Kidney capillary endothelial cell (primary cell): ENCODE results near the gene ASIC2.
A peak's percentile ranks its signal among the peaks of the same experiment; 100 is the strongest.

Source experiments
- DNase-seq: peaks from one replicate; pipeline ENCODE4 v3.0.0-alpha.2; 2018; ENCODE audit warnings: low spot score

Gene ASIC2

DNA sequence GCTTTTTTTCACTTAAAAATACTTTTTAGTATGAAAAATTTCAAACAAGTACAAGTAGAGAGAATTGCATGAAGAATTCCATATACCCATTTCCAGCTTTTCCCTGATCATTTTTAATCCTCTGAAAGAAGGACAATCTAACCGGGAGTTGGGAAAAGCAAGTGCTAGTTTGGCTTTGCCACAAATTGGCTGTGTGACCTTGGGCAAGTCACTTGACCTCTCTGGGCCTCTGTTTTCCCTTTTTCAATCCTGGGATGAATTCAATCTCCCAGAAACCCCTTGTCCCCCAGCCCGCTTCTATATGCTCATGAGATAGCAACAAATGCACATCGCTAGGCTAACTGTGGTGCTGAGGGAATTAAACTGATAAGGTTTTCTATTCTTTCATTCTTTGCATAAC is 49.4 kb downstream of the ASIC2 start:
- no peak for DNase-seq

DNA sequence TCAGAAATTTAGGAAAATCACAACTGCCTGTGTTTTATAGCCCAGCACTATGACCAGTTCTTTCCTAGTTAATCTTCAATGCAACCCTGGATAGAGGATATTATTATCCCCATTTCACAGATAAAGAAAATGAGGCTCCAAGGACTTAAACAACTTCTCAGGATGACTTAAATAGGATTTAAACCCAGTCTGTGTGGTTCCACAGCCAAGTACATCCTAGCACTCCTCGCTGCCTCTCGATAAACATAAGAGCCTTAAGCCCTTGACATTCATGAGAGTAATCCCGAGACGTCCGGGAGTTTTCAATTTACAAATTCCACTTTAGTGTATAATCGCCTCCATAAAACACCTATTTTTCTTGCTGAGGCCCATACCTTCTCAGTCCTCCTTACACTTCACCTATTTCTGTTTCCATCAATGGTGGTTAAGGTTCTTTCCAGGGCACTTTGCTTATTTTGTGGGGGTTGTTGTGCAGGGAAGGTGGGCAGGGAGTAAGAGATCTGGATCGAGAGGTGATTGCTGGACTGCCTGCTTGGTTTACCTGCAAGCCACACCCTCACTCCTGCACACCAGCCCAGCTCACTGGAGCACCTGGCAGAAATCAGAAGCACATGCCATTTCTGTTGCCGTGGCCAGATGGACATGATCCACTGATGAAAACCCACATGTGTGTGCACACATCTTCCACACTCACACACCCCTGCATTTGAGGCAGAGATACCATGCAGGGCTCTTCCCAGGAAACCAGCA is 50.5 kb downstream of the ASIC2 start:
- DNase-seq = no peak

DNA sequence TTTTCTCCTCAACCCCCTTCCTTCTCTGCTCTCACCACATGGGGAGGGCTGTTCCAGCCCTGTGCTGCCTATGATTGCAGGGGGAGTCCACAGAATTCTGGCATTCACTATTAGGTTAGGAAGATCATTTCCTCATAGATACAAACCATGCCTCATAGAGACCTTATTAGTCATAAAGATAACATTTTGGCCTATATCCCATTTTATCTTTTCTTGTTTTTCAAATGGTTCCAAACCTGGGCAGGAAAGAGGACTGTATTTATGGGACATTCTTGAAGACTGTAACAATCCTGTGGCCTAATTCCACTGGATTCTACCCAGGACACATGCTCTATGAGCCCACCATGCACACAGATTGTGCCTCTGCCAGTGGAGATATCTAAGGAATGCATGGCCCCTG is 51.7 kb downstream of the ASIC2 start:
- DNase-seq = no peak

DNA sequence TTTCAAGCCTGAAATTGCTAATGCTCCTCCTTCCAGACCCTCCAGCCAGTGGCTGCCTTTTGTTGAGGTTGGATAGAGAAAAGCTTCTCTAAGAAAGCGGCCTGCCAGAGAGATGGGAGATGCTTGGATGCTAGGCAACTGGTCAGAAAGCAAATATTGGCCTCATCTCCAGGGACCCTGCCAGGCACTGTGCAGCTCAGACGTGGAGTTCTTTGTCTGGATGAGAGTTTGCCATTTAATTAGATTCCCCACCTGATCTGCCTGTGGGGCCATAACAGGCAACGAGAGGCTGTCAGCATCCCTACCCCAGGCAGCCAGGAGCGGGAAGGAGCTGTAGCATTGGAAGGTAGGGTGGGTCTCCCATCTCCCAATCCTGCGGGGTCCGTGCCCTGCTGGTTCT is 52.7 kb downstream of the ASIC2 start:
- DNase-seq = no peak

DNA sequence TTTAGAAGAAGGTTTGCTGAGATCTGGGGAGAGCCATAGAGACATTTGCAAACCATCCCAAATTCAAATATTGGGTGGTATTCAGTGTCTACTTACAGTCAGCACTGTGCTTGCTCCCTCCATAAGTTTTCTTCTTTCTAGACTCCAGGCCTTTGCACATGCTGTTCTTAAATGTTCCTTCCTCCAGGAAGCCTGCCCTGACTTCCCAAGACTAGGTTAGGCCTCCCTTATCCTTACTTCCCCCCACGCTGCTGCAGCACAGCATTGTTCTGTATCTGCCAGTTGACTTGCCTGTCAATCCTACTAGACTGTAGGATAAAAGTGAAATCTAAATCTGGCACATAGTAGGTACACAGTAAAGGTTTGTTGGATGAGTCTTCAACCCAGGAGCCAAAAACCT is 53.4 kb downstream of the ASIC2 start:
- no peak for DNase-seq

DNA sequence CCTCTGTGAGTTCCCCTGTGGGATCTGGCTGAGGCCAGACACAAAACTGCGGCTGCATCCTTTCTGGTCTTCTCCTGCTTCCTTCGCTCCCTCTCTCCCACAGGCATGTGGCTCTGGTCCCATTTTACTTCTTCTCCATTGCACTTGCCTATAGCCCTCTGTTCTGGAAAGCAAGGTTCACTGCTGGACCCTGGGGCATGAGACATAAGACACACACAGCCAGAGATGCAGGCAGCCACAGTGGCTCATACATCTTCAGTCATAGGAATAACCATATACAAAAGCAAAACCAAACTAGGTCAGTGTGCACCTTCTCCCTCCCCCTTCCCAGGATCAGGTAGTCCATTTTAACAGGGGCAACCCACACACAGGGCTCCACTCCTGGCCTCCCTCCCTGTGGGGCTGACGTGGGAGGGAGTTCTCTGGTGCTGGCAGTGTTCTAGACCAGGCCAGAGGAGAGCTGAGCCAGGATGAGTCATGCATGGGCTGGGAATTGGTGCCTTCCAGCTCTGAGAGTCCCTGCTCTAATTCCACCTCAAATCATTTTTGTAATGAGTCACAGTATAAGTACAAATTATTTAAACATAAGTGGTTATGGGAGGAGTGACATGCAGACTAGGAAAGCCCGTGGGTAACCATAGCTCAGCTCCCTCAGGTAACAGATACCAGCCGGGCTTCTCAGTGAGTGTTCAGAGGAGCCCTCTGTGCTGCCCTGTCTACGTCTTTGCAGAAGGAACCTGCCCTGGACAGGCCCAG is 58.0 kb downstream of the ASIC2 start:
- peak; percentile 25 for DNase-seq

DNA sequence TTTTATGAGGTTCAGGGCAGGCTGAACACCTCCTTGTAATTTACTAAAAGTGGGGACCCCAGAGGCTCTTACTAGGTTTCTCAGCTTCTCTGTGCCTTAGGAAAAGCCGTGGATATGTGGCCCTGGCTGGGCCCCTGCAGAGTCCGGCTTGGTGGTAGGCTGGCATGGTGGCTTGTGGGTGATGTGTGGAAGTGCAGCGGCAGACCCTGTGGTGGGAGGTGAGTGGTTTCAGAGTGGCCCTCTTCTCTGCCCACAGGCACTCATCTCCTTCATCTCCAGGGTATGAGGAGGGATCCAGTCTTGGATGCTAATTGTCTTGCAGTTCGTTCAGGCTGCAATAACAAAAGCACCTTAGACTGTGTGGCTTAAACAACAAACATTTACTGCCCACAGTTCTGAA is 58.9 kb downstream of the ASIC2 start:
- DNase-seq = no peak

DNA sequence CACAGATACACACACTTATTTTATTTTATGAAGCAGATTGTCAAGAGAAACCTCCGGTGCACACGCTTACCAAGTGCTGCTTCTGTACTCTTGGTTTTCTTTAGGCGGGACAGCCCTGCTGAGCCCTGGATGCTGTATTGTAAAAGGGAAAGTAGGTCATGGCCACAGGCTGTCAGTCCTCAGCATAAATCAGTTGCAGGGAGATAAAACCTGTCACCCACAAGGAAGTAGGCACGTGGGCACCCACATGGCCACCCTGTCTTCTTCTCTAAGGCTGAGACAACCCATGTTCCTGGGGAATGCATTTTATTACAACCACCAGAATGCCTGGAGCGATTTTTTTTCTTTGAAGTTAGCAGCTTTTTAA is 59.3 kb downstream of the ASIC2 start:
- DNase-seq = no peak

DNA sequence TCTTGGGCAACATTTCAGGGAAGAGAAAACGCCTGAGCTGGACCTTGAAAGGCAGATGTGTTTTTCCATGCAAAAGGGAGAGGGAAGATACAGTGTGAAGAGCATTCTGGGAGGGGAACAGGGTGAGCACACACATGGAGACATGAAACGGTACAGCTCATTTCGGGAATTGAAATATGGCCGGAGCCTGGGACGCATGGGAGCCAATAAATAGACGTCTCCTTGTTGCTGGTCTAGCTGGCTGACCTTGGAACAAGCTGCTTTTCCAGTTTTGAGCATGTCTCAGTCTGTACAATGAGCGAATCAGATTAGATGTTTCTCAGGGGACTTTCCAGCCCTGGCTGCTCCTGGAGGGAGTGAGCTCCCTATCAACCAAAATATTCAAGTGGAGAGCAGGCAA is 63.6 kb downstream of the ASIC2 start:
- DNase-seq = no peak

DNA sequence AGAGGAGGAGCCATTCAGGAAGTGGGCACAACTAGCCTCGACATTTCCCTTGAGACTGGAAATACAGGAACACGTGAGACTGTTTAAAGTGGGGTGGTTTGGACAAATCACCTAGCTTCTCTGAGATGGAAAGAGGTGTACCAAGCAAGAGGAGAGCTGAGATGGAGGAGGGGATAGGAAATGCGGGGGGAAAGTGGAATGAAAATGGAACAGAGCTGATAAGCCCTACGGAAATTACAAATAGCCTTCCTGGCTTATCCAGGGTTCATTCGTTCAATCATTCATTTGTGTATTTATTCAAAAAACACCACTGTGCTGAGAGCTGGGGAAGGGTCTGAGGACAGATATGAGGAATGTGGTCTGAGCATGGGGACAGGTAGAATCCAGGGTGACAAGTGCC is 64.1 kb downstream of the ASIC2 start:
- DNase-seq = no peak

DNA sequence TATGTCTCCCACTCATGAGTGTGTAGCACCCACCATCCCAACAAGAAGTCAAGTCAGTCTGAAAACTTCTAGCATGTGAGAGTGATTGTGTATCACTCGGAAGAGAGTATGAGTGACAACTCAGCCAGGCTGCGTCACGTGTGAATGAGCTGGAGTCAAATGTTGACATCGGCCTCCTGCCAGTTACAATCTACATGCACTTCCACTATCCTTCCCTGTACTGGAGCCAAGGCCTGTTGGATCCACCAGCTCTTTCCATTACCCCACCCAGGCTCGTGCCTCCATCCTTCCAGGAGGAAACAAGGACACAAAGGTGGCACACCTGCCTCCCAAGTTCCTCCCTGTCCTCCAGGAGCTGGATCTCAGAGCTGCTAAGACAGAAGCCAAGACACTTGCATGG is 64.5 kb downstream of the ASIC2 start:
- DNase-seq = no peak

DNA sequence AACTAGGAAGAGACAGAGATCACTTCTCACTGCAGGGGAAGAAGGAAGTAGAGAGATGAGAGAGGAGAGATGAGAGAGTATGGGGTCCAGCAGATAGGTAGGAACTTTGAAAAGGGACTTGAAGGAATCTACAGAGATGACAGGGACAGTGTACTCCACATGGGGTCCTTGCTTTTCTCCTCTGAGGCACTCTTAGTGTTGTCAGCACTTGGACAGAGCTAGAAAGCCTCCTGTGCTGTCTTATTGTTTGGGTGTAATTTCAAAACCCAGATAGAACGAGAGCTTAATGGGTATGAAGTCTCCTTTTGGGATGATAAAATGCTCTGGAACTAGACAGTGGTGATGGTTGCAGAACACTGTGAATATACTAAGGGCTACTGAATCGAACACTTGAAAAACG is 65.2 kb downstream of the ASIC2 start:
- DNase-seq = no peak

DNA sequence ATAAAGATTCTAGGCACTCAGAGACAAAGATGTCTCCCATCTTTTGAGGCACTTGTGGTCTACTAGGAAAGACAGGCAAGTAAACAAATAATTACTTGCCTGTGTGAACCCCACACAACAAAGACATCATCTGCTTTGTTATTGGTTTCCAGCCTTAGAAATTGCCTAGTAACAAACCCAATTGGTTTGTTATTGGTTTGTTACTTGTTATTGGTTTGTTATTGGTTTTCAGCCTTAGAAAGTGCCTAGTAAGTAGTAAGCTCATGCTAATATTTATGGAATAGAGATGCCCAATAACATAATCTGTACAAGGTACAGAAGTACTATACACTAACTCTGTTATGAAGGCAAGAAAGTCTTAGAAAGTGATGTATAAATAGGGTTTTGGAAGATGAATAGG is 67.1 kb downstream of the ASIC2 start:
- DNase-seq = no peak

DNA sequence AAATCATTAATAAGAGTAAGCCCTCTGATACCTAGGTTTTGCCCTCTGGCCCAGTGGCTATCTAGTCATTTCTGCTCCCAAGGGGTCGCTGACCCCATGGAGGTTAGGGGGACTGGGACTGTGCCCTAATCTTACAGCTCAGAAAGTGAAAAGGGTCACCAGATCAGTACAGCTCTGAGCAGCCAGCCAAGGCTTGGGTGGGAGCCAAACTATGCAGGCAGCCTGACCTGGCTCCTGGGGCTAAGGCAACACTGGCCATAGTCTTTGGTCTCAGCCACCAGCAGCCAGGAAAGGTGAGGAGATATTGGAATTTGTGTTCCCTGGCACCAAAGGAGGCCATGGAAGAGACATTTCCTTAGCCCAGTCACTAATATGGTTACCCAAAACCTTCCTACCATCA is 67.6 kb downstream of the ASIC2 start:
- no peak for DNase-seq

DNA sequence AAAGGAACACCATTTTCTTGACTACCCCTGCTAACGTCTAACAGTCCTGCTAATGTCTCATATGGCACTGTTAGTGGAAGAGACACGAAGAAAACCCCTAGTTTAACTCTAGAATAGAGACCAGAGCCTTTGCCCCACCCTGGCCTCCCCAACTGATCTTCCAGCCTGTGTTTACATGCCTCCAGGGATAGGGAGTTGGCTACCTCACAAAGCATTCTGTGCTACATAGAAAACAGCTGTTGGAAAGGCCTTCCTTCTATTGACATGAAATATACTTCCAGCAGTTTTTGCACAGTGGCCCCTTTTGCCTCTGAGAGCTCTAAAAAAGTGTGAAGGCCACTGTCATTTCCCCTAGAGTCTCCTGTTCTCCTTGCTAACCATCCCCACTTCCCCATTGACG is 73.1 kb downstream of the ASIC2 start:
- DNase-seq = no peak

DNA sequence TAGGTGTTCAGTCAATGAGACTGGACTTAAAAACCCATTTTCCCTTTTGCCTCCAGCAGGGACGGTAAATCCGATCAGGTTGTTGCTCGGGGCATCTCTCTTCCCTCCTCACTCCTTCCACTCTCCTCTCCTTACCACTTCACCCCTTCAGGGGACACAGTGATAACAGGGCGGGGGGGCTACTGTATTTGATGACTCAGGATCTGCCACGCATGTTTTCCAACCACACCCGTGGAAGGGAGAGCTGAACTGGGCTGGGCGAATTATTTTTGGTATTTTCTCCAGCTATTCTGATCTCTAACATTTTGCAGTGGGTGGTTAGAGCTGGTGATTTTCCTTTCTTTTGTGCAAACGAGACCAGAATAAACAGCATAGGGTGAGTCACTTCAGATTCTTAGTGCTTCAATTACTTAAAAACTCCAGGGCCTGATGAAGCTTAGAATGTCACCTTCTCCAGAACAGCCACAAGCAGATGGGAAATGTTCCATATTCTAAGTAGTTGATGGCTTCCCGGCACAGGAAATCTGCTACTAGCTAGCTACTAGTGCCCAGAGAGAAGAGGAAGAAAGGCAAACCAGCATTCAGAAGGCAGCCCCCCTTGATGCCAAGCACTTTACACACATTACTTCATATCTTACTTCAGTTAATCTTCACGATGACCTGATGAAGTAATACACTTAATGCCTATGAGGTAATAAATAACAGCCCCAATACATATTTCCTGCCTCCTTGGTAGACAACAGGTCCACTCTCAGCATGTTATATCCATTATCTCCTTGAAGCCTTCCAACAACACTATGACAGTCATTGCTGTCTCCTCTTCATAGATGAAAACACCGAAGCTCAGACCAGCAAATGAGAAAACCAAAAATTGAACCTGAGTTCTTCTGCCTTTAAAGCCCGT is 74.1 kb downstream of the ASIC2 start:
- no peak for DNase-seq

DNA sequence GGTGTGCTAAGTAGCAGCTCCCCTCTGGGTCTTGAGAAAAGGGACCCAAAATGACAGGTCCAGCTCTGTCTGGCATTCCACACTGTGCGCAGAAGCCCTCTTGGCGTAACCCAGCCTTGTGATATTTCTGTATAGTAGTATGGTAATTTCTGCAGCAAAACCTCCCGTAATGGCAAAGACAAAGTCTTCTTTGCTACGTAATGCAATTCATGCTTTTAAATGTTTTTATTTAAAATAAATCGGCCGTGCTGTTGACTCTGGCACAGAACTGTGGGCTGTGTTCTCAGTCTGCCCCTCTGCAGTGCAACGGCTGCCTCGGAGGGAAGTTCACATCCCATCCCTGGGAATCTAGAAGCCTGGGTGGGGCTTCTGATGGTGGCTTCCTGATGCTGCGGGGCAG is 75.2 kb downstream of the ASIC2 start:
- no peak for DNase-seq

DNA sequence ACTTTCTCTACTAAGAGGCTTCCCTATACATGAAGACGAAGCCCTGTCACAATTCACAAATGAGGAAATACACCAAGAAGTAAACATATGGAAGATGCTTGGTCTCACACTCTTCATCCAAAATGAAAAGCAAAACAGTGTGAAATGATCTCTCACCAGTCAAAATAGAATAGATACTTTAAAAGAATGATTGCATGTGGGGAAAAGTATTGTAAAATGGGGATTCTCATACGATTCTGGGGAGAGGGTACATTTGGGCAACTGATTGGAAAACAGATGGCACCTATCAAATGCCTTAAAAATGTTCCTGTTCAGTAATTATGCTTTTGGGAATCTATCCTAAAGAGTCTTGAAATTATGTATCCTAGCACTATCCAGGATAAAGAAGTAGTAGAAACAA is 78.1 kb downstream of the ASIC2 start:
- no peak for DNase-seq

DNA sequence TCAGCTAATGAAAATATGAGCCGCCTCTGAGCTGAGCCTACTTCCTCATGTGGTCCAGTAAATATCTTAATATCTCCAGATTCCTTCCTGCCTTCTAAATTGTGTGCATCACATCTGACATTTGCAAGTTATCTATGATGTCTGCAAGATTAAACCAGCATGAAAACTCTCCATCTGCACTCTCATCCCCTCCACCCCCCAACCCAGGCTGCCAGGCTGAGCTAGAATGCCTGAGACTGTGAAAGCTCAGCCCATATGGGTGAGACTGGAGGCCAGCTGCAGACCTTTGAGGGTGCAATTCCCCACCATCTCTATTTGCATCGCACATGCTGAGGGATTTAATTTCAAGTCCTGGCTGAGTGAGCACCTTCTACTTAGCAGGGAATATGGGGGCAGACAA is 82.8 kb downstream of the ASIC2 start:
- no peak for DNase-seq

DNA sequence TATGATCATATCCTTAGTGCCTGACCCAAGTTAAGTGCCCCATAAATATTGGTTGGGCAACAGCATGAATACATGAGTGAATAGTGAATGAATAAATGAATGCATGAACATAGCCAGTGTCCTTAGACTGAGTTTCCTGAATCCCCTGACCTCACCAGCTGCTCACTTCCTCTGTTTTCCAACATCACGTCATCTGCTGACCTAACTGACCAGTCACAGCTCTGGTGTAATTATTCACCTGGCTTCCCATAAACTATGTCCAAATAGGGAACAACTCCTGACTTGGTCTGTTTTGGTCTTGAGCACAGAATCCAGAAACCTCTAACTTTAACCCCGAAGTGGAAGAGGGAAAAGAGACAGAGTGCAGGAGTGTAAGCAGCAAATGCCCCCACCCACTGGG is 83.4 kb downstream of the ASIC2 start:
- DNase-seq = peak; percentile 19

DNA sequence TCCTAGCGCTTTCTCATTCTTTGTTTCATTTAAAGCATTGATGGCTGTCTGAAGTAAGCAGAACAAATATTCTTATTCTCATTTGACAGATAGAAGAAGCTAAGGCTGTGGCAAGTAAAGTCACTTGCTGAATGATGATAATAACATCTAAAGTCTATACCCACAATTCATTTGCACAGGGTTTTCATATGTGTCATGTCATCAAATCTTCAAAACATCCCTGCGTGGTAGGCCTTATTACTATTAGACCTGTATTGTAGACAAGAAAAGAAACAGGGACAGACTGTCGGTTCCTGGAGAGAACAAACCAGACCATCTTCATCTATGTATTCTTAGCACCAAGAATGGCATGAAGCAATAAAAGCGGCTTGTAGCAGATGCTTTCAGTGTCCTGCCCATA is 85.9 kb downstream of the ASIC2 start:
- DNase-seq = no peak

DNA sequence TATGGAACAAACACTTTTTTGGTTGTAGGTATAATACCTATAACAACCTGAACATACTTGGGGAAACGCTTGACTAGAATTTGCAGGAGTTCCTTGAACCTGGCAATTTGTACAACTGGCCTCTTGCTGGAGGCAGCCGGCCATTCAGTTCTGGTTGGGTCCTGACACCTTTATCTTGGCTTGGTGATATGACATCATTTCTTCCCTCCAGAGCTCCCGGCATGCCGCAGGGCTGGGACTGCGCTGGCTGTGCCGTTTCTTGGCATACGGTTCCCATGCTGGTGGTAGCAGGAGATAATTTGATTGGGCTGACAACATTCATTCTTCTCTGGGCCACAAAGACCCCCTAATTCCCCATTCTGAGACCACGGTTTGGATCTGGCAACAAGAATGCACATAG is 87.5 kb downstream of the ASIC2 start:
- DNase-seq = no peak

DNA sequence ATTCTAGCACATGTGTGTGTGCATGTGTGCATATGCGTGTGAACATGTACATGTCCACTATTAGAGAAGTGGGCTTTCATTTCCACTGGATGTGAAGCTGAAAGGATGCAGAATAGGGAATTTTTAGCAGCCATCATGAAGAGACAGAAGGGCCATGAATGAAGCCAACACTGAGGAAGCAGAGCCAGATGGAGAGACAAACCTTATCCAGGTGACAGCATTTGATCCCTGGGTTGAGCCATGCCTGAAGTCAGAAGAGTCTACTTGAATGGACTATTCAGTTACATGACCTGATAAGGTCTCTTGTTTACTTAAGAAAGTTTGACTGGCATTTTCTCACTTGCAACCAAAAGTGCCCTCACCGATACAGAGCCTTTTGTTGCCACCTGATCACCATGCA is 88.4 kb downstream of the ASIC2 start:
- no peak for DNase-seq
